Uterus (tissue), 2 donors: Measurements from ENCODE around the gene NAV2.

Source experiments
- POLR2A ChIP-seq, 2 donors: fragments of 450-650 bp; IDR thresholded peaks; one replicate each; pipeline ENCODE4 v1.6.1; 2016; ENCODE audit warnings: antibody characterized with exemption in 2 of 2, mild to moderate bottlenecking in 1 of 2, moderate library complexity in 1 of 2
- TF ChIP-seq, protein P1 (sequence below), 4 experiments: fragments of 200-600 bp in 2 of 4; fragments of 450-650 bp in 2 of 4; sonication (generic) in 2 of 4; IDR thresholded peaks; one replicate each; pipeline ENCODE4 v1.5.1; 2016 to 2019; ENCODE audit warnings: antibody characterized with exemption in 4 of 4, mild to moderate bottlenecking in 2 of 4, moderate library complexity in 1 of 4

DNA sequence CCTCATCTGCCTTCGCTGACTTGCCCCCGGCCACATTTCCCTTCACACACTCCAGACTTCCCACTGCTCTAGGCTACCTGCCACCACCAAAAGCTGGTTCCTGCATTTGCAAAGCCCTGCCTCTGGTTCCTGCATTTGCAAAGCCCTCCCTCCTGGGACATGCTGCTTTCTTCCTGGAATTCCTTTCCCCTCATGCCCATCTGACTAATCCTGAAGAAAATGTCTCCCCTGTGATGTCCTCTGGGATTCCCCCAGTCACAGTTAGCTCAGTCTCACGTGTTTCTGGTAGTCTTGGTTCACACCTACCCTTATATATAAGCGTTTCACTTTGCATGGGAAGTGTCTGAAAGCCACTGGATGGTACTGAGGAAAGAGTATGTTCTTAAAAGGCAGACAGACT lies 240.7 kb downstream of the NAV2 start:
- no peak for TF ChIP-seq POLR2A (IDR thresholded peaks at IDR 0.05)
- TF ChIP-seq, protein P1, sequence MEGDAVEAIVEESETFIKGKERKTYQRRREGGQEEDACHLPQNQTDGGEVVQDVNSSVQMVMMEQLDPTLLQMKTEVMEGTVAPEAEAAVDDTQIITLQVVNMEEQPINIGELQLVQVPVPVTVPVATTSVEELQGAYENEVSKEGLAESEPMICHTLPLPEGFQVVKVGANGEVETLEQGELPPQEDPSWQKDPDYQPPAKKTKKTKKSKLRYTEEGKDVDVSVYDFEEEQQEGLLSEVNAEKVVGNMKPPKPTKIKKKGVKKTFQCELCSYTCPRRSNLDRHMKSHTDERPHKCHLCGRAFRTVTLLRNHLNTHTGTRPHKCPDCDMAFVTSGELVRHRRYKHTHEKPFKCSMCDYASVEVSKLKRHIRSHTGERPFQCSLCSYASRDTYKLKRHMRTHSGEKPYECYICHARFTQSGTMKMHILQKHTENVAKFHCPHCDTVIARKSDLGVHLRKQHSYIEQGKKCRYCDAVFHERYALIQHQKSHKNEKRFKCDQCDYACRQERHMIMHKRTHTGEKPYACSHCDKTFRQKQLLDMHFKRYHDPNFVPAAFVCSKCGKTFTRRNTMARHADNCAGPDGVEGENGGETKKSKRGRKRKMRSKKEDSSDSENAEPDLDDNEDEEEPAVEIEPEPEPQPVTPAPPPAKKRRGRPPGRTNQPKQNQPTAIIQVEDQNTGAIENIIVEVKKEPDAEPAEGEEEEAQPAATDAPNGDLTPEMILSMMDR (IDR thresholded peaks at IDR 0.05): no peak
